Measurements from ENCODE around the gene SEL1L3. TPM values are rescaled to one million over a fixed set of nuclear protein-coding genes. Genes with fewer than 3 reads are reported as not detected.

SEL1L3 gene
- total RNA-seq, 1 experiment from 2014 or later: 48.3 TPM

DNA sequence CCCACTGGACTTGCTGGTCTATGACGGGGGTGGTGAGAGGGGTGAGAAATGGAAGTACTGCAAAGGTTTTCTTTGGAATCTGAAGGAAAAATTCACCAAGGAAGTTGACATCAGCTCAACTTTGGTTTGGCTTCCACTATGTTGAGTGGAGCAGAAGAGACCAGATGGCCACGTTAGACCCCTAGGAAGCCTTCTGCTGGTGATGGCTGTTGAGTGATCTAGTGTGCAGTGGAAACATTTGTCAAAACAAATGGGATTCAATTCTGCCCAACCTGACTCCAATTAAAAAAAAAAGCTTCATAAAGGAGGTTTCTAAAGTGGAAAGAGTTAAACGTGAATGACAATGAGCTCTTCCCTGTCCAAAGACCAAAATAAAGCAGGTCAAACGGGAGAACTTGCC is 25.7 kb downstream of the SEL1L3 start:
- Histone ChIP-seq H2BK20ac (ENCODE audit: low read depth, low read length, poor library complexity, severe bottlenecking) (no peak overlapping the region), H2AFZ (ENCODE audit: low read length) (no peak overlapping the region), H3K18ac (ENCODE audit: insufficient read length, low read depth, low read length) (no peak overlapping the region), H4K20me1 (ENCODE audit: control insufficient read depth, insufficient read depth, insufficient read length) (no peaks in the 10 kb centered on the region), H3K4ac (ENCODE audit: low read depth, low read length) (no peak overlapping the region), H3K23me2 (ENCODE audit: insufficient read length, low read depth, low read length, poor library complexity, severe bottlenecking) (no peaks in the 10 kb centered on the region), H3T11ph (ENCODE audit: low read length) (no peak overlapping the region), H2BK5ac (ENCODE audit: insufficient read length, low read length) (no peak overlapping the region), H2BK12ac (ENCODE audit: insufficient read length, low read depth, low read length) (no peak overlapping the region), H4K5ac (ENCODE audit: insufficient read length, low read depth, low read length) (no peak overlapping the region), H3K79me1 (ENCODE audit: insufficient read depth, low read depth, low read length, poor library complexity, severe bottlenecking) (peaks cover 2% of the 10 kb centered on the region), H3K9me3 (ENCODE audit: control insufficient read depth, low read depth, low read length) (no peaks in the 10 kb centered on the region), H2BK15ac (ENCODE audit: low read depth, low read length) (no peak overlapping the region), H3K23ac (ENCODE audit: insufficient read length, low read depth, low read length) (no peak overlapping the region), H3K27me3 (ENCODE audit: insufficient read depth, low read length) (no peaks in the 10 kb centered on the region), H4K91ac (ENCODE audit: insufficient read length, low read depth, low read length) (no peak overlapping the region), H3K27ac (ENCODE audit: insufficient read length, low read depth, low read length) (no peak overlapping the region), H3K4me2 (ENCODE audit: insufficient read depth, insufficient read length, low read length) (no peak overlapping the region), H3K56ac (ENCODE audit: insufficient read length, low read depth, low read length) (no peak overlapping the region), H2BK120ac (ENCODE audit: low read depth, low read length, poor library complexity, severe bottlenecking) (no peak overlapping the region), H3K79me2 (ENCODE audit: insufficient read depth, low read length) (no peaks in the 10 kb centered on the region), H2AK5ac (ENCODE audit: insufficient read length, low read length) (no peak overlapping the region), H3K14ac (ENCODE audit: insufficient read depth, low read length) (no peak overlapping the region), H3K4me1 (ENCODE audit: insufficient read depth, low read length) (peaks cover 3% of the 10 kb centered on the region; the same call in 1 of the 2 replicates), H3K9ac (ENCODE audit: extremely low read depth, insufficient read length, low read length) (no peak overlapping the region), H4K8ac (replicated peaks; ENCODE audit: insufficient read length, low read depth, low read length) (no peak overlapping the region)
- Mint-ChIP-seq H3K27me3 (ENCODE audit: low read depth) (no peaks in the 10 kb centered on the region), H3K27ac (no peak overlapping the region), H3K9me3 (no peaks in the 10 kb centered on the region; a peak in 1 of 5 replicates), H3K4me1 (peaks cover 28 to 30% of the 10 kb centered on the region in 2 experiments), H3K36me3 (ENCODE audit: insufficient read depth in 1 of 3, low read depth in 3 of 3) (peaks cover 7 to 23% (median 12%) of the 10 kb centered on the region in 3 experiments; a peak in 5 of 7 replicates), H3K4me3 (no peak overlapping the region)
- no peak for DNase-seq
- WGBS (ENCODE audit: extremely low coverage, insufficient read length, low lambda C conversion rate): no CpG with 5 or more reads among the region's 4 CpGs
- no peak for TF ChIP-seq CTCF (conservative IDR thresholded peaks at IDR 0.05)

Measured in H9 (cell line).